HG02759 (cell line): Measurements from ENCODE around the gene BCL2L15.

Experiments
- ATAC-seq: cut with Tn5 transposase; IDR thresholded peaks from one replicate; pipeline ENCODE4 v1.9.1; 2021; ENCODE audit warnings: mild to moderate bottlenecking, moderate library complexity; ENCODE audit not compliant: unreplicated experiment

The BCL2L15 gene

DNA sequence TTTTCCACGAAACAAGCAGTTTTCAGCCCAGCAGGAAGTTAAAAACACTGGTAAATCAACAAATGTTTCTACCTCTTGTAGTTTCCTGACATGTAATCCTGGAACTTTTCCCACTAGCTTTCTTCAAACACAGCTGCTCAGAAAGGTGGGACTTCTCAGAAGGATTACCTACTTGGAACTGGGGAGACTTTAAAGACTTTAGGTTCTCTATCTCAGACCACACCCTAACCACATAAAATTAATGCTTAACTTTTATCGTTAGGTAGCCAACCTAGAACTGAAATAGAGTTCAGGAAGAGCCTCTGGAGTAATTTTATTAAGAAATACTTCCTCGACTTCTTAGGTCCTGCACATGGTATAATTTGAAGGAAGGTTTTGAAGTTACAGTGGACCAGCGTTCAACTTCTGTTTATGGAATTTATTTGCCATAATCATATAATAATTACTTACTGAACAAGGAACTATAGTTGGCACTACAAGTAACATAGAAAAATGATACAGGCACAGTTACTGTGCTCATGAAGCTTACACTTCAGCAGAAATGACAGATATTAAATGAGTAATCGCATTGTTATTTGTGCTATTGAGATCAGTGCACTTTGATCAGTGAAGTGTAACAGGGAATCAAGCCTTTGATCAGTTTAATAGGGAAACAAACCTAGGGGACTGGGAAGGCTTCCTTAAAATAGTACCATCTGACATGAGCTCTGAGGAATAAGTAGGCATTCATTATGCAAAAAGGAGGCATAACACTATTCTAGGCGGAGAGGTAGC lies at the start of gene BCL2L15:
TSS of gene BCL2L15 (minus strand) at position 180 of the 774 bp plus-strand sequence. CDS start 206 bp downstream, outside the sequence.
- ATAC-seq = no peak

DNA sequence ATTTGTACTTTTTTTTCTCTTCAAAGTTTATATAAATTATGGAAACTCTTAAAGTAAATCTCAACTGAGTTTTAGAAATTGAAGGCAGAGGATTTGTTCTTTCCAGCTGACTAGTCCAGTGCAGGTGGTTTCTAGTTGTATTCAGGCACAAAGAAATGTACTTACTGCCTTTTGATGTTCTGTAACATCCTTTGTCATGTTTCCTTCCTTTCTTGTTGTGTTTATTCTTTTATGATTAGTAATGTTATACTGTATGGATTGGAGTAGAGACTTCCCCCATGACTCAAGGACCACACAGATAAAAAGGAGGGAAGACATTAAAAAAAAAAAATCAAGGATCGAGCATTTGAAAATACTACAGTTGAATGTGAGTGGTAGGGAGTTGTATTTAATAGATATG lies 49.8 kb upstream of the BCL2L15 start:
- no peak for ATAC-seq

DNA sequence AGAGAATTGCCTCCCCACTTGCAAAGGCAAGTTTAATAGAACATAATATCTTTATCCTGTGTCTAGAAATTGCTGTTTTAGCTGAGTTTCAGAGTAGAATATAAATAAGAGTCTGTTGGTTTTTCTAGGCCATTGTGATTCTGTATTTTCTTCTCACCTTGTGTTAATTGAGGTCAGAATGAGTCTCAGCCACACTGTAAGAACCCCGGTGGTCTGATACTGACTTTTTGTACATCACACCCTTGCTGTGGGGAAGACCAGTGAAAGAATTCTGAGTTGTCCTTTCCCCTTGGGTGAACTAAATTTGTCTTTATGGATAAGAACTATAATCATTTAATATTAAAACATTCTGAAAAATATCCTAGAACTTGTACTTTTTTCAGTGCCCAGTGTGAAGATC lies 48.6 kb upstream of the BCL2L15 start:
- ATAC-seq = no peak

DNA sequence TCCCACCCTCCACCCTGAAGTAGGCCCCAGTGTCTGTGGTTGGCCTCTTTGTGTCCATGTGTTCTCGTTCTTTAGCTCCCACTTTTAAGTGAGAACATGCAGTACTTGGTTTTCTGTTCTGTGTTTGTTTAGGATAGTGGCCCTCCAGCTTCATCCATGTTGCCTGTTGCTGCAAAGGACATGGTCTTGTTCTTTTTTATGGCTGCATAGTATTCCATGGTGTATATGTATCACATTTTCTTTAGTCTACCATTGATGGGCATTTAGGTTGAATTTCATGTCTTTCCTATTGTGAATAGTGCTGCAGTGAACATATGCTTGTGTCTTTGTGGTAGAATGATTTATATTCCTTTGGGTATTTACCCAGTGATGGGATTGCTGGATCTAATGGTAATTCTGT lies 47.8 kb upstream of the BCL2L15 start:
- ATAC-seq = no peak

DNA sequence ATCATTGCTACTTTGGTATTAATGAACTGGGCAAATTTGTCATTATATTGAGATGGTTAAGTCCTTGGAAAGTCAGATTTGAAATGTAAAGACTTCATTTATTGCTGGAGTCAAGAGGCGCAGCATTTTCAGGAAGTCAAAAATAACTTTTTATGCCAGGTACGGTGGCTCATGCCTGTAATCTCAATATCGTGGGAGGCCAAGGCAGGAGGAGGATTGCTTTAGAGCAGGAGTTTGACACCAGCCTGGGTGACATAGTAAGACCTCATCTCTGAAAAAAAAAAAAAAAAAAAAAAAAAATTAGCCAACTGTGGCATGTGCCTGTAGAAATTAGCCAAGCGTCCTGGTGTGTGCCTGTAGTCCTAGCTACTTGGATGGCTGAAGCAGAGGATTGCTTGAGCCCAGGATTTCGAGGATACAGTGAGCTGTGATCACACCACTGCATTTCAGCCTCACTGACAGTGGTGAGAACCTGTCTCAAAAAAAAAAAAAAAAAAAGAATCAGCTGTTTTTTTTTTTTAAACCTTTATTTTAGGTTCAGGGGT lies 47.2 kb upstream of the BCL2L15 start:
- no peak for ATAC-seq

DNA sequence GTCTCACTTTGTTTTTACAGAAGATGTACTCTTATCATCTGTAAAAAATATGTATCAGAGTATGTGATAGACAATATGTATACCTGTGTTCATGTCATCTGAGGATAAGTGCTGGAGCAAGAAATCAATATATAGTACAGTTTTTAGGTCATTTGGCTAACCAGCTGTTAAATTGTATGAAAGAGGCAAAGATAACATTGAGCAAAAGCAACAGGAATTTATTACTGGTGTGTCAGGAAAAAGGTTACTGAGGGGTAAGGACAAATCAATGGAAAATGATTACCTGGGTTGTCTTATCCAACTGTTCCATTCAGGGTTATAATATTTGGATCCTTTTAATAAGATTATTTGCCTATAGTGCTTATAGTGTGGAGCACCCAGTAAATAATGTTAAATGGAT lies 46.6 kb upstream of the BCL2L15 start:
- no peak for ATAC-seq

DNA sequence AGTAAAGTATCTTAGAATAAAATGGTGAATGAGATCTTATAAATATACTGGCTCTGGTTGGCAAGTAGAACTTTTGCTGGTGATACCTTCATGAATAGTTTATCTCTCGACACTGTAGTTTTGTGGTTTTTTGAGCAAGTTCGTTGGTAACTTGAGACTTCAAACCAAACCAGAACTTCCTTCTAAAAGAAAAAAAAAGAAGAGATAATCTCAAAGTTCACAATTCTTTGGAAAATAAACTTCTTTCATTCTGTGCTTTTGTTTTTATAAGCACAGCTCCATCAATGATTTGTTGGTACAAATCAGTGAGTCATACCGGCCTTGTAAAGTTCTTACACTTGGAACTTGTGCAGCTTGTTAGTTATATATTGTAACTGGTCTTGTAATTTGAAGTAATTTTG lies 44.1 kb upstream of the BCL2L15 start:
- ATAC-seq = no peak

DNA sequence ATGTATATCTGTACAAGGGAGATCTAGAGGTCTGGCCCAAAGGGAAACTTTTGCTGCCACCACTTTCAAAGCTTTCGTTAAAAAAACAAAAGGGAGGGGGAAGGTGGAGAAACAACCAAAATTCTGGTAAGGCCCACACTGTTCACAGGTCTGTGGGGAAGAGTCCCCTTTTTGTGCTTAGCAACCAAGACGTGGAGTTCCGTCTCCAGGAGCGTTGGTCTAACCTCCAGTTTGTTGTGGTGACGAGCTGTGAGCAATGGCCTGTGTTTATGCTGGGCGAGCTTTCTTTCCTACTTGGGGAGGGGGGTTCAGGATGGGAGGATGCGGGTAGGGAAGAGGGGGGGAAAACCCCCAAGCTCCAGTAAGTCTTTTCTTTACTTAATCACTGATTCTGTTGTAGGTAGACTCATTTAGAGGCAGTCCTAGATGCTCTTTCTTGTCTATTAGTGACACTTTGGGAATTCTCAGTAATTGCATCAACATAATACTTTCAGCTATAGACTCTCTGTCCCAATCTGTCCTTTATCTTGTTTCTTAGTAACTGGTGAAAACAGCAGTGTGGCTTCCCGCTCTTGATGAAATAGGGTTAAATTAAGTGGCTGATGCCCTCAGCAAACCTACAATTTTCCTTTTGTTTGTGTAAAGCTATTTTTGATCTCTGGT lies 43.2 kb upstream of the BCL2L15 start:
- ATAC-seq = peak; percentile 24

DNA sequence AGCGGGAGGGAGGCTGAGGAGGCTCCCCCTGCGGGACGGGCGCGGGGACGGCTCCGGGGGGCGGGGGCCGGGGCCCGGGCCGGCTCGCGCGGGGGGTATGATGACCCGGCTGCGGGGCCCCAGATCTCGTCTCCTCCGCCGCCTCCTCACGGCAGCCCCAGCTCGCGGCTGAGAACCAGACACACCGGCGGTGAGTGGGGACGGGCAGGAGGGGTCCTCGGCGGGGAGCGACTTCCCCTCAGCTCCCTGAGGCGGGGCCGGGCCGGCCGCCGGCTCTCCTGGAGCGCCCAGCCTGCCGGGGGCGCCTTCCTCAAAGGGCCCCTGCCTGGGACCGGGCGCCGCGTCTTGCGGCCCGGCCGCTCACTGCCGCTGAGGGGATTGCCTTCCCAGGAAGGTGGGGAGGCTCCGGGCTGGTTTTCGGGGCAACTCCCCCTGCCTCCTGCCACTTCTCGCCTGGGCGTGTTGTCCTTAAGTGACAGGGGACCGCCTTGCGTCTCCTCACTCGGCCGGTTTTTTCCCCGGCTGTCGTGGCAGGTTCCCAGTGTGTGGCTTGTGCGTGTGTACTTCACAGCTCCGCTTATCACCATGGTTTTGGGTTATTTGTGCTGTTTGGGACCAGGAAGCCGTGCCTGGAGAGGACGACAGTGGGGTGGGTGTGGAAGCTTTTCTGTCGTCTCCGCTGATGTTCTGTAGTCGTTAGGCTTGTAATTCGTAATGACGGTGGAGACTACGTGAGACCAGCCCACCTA lies 42.5 kb upstream of the BCL2L15 start:
- peak; percentile 51 for ATAC-seq

DNA sequence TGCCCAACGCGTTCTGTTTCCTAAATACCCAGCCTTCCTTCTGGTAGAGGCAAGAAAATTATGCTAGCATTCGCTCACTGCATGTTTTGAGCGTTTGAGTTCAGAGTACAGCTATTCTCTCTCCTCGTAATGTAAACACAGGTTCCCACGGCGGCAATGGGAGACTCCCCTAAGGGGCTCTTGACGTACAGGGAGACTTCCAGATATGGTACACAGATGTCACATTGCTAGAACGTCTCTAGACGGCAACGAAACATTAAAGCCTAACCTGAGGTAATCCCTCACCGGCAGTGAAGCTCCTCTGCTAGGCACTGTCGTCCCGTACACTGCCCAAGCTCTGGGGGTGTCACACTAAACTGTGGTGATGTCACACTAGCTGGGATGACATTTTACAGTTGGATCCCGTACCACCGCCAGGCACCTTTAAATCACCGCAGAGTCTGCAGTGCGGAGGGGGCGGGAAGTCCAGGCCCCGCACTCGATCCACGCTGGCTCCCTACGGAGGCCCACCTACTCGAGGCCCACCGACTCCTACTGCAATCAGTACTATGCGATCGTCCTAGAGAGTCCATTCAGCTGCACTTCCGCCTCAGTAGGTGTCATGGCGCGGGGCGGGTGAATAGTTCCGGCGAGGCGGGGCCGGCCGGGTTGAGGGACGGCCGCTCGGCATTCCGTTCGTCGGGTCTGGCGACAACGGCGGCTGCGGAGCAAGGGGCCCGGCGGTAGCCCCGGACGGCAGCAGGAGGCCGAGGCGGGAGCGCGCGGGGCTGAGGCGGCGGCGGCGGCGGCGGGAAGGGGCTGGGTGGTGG lies 41.8 kb upstream of the BCL2L15 start, which contains the start of gene HIPK1:
TSS of gene HIPK1 (plus strand) at position 384 of the 809 bp plus-strand sequence.
- ATAC-seq = peak; percentile 74

DNA sequence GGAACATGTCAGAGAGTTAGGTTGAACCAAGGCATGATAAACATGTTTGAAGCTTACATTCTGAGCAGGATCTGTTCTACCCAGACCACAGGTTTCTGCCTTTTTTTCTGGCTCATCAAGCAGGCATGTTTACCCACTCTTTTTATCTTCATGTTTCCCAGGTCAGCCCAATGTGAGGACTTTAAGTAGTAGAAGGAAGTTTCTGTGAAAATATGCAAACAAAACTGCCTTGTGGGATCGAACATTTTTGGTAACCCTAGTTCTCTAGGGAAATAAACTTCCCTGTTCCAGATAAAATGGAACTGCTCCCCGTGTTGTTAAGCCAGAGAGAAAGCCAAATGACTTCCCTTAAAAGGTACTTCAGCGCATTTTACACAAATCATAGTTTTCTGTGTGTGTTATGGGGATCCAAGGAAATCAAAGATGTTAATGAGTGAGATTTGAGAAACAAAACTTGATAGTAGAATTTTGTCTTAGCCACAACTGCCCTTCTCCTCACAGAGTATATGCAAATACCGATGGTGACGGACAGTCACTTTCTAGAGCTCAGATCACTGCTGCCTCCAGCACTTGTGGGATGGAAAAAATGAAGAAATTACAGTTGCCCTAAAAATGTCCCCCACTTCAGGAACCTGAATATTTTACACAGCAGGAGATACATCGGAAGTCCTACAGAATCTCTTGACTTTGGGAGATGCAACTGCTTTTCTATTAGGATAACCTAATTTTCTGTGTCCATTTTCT lies 41.0 kb upstream of the BCL2L15 start:
- no peak for ATAC-seq

DNA sequence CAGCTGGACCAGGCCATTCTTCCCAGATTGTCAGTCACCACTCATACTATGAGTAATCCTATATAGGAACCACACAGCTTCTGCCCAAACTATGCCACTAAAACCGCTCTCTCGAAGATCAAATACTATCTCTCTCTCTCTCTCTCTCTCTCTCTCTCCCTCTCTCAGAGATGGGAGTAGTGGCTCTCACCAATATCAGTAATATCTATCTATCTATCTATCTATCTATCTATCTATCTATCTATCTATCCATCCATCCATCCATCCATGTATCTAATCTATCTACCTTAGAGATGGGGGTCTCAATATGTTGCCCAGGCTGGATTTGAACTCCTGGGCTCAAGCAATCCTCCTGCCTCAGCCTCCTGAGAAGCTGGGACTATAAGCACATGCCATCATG lies 37.1 kb upstream of the BCL2L15 start:
- ATAC-seq = no peak

DNA sequence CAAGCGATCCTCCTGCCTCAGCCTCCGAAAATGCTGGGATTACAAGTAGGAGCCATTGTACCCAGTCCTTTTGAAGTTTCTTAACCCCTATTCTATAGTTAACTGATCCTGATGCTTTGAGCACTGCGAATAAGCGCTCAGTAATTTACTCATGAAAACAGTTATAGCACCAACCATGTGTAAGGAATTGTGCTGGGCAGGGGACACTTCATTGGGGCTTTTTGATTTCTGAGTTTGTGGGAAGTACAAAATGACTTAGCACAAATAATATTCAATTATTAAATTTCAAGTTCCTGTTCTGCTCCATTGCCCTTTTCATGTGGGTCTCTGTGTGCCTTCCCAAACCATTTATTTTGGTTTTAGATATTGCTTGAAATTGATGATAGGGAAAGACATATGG lies 35.6 kb upstream of the BCL2L15 start:
- ATAC-seq = no peak

DNA sequence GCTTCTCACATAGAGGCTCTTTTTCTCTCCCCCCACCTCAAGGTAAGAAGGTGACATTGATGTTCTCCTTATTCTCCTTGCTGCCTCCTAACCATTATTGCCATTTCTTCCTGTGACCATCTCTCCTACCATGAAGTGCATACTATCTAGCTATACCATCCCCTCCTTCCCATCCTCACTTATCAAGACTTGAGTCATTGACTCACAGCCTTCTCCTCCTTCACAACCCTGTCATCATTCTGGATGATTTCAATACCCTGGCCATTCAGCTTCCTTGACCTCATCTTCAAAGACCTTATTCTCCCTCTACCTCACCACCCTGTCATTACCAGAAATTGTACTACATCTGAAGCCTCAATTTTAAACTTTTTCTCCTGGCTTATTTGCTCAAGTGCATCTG lies 30.9 kb upstream of the BCL2L15 start:
- no peak for ATAC-seq

DNA sequence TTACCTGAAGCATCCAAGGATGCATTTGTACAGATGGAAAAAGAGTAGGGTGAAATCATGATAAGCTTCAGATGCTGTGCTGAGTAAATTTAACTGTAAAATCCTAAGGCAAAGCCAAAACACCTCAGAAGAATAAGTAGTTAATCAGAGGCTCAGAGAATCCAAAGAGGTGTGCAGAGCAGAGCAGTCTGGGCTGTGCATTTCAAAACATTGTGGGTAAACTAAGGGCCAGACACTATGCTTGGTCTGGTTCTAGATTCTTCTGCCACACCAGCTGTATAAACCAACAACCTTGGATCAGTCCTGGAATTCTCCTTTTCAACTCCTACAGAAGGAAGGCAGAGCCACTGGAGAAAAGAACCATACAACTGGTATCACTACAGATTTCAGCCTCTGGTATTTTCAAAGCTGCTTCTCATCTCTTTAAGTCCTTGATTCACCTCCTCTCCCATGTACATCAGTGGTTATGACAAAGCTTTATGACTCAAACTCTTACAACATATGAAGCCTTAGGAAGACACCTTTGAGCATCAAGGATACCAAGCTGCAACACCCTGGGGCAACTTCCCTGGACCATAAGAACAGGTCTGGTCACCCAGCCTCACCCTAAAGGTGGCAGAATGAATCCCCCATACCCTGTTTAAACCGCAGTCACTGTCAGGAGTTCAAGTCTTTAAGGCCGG lies 30.2 kb upstream of the BCL2L15 start:
- ATAC-seq = no peak

DNA sequence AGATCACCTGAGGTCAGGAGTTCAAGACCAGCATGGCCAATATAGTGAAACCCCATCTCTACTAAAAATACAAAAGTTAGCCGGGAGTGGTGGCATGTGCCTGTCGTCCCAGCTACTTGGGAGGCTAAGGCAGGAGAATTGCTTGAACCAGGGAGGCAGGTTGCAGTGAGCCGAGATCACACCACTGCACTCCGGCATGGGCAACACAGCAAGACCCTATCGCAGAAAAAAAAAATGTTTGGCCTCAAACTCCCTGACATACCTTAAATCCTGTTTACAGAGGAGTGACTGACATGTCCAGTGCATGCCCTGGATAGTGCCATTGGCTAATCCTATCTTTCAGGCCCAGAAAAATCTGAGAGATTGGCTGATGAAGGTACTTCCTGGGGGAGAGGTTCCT lies 29.6 kb upstream of the BCL2L15 start:
- no peak for ATAC-seq

DNA sequence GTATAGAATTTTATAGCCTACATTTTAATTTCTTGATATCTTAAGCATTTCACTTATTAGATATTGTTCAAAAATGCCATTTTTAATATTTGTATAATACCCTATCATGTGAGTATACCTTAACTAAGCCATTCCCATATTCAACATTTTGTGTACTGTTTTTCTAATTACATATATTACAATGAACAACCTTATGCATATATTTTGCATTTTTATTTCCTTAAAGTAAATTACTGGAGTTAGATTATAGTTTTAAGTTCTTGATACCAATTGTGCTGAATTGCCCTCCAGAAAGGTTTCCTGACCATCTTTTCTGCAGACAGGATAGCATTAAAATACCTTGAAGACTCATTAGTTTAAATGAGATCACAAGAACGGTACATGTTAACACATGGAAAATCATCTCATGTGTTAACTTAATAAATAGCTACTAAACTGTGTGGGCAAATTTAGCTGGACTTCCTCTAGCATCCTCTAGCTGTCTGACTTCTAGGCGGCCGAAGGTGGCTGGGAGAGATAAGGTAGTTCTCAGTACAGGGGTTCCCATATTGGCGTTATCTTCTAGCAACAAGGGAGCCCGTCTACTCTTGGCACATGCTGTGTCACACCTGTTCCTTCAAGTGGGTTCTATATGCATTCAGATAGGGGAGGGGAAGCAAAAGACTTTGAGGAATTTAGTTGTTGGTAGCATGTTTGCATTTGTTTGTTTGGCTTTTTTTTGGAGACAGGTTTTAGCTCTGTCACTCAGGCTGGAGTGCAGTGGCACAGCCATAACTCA lies 26.7 kb upstream of the BCL2L15 start:
- ATAC-seq = no peak

DNA sequence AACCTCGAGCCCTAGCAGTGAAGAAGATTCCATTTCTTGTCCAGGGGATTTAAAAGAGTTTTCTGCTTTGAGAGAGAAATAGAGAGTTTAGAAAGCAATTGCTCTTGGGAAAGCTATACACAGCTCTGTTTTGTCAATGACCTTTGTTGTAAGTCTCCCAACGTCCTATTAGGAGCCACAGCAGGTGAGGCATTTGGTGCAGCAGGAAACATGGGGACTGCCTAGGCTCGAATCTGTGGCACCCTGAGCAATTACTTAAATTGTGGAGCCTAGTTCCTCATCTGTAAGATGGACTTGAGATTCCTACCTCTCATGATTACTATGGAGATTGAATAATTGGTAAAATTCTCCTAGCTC lies 25.9 kb upstream of the BCL2L15 start:
- no peak for ATAC-seq
